ENCODE measurements around the gene DCDC1. TPM values are rescaled to one million over a fixed set of nuclear protein-coding genes. Genes with fewer than 3 reads are reported as not detected.

DCDC1 gene, protein sequence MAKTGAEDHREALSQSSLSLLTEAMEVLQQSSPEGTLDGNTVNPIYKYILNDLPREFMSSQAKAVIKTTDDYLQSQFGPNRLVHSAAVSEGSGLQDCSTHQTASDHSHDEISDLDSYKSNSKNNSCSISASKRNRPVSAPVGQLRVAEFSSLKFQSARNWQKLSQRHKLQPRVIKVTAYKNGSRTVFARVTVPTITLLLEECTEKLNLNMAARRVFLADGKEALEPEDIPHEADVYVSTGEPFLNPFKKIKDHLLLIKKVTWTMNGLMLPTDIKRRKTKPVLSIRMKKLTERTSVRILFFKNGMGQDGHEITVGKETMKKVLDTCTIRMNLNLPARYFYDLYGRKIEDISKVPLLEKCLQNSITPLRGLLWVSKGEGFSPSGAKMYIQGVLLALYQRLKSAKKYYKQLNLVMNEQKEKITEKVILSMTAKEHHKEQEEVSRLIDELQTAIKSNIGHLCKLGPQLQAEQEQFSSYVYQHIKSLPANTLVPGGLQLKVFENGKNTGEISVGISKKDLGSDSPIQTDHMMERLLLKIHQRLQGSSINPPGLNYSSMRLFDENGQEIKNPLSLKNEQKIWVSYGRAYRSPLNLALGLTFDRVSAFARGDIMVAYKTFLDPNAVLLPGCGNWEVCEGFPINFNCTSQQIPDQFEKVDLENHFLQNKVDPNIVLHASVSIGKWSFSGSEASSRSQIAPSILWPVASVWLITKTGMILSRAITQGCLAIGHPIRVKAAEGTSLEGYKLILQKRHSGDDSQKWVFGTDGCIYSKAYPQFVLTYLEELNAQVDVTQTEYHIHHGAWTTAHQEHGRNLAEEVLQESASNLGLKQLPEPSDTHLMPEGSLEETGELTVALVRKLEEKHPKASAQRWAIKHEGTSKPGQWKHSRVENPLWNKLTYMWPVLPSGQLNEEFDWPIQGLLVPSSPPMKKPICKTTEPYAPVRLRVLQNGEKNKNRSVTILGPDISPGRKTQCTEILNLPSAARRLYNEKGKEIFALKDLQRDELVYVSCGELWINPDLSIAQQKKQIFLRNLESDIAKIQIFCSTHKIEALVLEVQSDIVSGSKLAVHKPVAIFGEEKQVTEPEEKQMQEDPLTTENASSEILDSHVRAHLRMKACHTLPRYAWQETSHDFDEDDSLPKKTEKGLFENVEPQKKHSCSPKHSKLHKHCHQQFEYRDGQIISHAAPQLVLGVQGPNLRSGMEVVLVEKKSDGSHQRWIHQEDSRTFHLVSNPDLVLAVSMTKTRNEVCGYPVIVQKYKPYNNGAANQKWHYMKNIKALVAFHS (N-terminal part only)
- 10 to 100 TPM in 1 of 7 donors, 1 to 10 TPM in 5, under 1 TPM in 1; 0.81 to 18.4 (median 1.7) TPM for total RNA-seq
- under 1 TPM; 0.16 to 0.27 TPM for polyA plus RNA-seq
- long read RNA-seq, donor 1, partial matches to known transcripts, result 0 of 2 reads
- long read RNA-seq, donor 1, other reads (novel, unspliced or antisense), result 2 of 2 reads
- long read RNA-seq, donor 2, partial matches to known transcripts, result 5 of 15 reads
- long read RNA-seq, donor 2, other reads (novel, unspliced or antisense), result 10 of 15 reads
- long read RNA-seq, donor 3, result 0 reads

DNA sequence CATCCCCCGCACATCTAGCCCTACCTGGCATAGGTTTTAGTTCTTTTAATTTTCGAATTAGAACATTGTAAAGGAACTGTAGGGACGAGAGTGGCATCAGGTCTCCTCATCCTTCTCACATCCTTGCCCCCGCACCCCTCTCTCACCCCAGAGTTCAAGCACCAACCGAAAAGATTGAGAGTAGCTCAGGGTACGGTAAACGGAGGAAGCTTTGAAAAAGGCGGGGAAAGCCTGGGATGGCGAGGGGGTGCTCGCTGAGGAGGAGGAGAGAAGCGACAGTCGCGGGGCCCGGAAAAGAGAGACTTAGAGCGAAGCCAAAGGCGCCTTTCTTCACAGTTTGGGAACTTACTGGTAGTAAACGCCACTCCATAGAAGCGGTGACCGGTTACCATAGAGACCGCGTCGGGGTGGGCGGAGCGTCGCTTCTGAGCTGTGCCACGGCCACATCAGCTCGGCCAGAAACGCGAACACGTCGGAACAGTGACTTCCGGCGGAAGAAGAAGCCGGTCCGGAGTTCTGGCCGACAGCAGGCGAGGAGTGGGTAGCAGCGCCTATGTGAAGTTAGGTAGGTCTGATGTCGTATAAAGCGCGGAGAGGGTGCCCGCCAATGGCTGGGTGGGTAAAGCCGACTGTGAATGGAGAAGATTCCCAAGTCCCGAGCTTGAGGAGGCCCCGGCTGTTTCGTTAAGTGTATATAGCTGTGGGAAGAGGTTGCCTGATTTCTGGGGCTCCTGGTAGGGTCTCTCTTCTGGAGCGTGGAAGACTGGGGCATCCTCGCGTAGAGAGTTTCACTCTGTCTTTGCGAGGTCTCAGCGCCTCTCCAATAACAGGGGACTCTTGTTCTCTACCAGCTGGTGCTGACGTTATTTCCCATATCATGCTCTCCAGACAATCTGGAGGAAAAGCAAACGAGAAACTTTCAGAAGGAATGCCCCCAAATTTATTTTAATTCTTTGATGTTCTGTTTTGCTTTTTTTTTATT is at the start of gene DCDC1, which contains the start of gene DNAJC24:
DCDC1 (minus strand) TSS at position 392 of the 982 bp plus-strand sequence. CDS start 41,459 bp downstream, outside the sequence.
DNAJC24 (plus strand) TSS at position 513 of the 982 bp plus-strand sequence. CDS start 889 bp downstream, outside the sequence.
- no peaks in the 10 kb centered on the region for H3K9me3 ChIP-seq
- H3K4me3 ChIP-seq, result peak within 1 kb of the TSS; percentile 66
- intact Hi-C loops (cut with DNase I), result no loop called here
- H3K4me1 ChIP-seq (ENCODE audit: insufficient read depth), result no peaks in the 10 kb centered on the region
- peak within 1 kb of the TSS; percentile 3 to 47 for H3K27ac ChIP-seq
- DNase-seq, result peak; percentile 86 to 93 (median 92)
- WGBS, 3 donors, result 0 to 1% (median 1%) methylated on average over 53 of the region's 53 CpGs
- no peaks in the 10 kb centered on the region for H3K36me3 ChIP-seq
- no peak for TF ChIP-seq EP300 (IDR thresholded peaks at IDR 0.05)
- no peak for TF ChIP-seq POLR2A (IDR thresholded peaks at IDR 0.05)
- TF ChIP-seq, protein P1, sequence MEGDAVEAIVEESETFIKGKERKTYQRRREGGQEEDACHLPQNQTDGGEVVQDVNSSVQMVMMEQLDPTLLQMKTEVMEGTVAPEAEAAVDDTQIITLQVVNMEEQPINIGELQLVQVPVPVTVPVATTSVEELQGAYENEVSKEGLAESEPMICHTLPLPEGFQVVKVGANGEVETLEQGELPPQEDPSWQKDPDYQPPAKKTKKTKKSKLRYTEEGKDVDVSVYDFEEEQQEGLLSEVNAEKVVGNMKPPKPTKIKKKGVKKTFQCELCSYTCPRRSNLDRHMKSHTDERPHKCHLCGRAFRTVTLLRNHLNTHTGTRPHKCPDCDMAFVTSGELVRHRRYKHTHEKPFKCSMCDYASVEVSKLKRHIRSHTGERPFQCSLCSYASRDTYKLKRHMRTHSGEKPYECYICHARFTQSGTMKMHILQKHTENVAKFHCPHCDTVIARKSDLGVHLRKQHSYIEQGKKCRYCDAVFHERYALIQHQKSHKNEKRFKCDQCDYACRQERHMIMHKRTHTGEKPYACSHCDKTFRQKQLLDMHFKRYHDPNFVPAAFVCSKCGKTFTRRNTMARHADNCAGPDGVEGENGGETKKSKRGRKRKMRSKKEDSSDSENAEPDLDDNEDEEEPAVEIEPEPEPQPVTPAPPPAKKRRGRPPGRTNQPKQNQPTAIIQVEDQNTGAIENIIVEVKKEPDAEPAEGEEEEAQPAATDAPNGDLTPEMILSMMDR (IDR thresholded peaks at IDR 0.05), result no peak
- no peaks in the 10 kb centered on the region for H3K27me3 ChIP-seq

DNA sequence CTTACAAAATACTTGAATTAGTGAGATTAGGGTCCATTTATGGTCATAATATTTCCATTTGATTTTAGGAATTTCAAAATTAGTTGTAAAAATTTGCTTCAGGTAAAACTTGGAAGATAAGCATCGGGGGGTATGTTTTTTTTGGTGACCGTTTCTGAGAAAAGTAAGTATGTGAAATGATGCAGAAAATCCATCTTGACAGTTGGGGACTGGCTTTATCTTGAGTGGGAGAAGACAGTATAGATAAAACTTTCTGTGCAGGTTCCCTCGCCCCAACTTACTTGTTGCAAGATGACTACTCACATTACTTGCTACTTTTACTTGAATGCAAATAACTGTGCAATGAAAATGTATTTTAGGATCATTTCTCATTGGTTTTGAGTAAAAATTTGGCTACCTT is 49.6 kb upstream of the DCDC1 start:
- DNase-seq, result no peak
- Histone ChIP-seq H3K4me1 (ENCODE audit: insufficient read depth) (no peaks in the 10 kb centered on the region), H3K9me3 (no peaks in the 10 kb centered on the region), H3K36me3 (no peaks in the 10 kb centered on the region), H3K27ac (no peak overlapping the region), H3K27me3 (no peaks in the 10 kb centered on the region), H3K4me3 (no peak overlapping the region)
- TF ChIP-seq, protein P1 (IDR thresholded peaks at IDR 0.05), result no peak
- no peak for TF ChIP-seq POLR2A (IDR thresholded peaks at IDR 0.05)
- no peak for TF ChIP-seq EP300 (IDR thresholded peaks at IDR 0.05)
- intact Hi-C loops (cut with DNase I), result no loop called here
- WGBS, 3 donors, result 85 to 88% (median 86%) methylated on average over 3 of the region's 3 CpGs

- DNase-seq, result no peak
- Histone ChIP-seq H3K9me3 (no peaks in the 10 kb centered on the region), H3K4me1 (ENCODE audit: insufficient read depth) (no peaks in the 10 kb centered on the region), H3K27ac (no peak overlapping the region), H3K27me3 (no peaks in the 10 kb centered on the region), H3K4me3 (no peak overlapping the region), H3K36me3 (no peaks in the 10 kb centered on the region)
- intact Hi-C loops (cut with DNase I), result no loop called here
- 94 to 96% (median 95%) methylated on average over 2 of the region's 2 CpGs for WGBS, 3 donors
- TF ChIP-seq EP300 (IDR thresholded peaks at IDR 0.05) (no peak), POLR2A (IDR thresholded peaks at IDR 0.05) (no peak)
- TF ChIP-seq, protein P1 (IDR thresholded peaks at IDR 0.05), result no peak
Observed at GRCh38 chr11:31417816-31418215, 48.3 kb upstream of the DCDC1 start.
